ENCODE measurements around the gene PRSS38. TPM values are rescaled to one million over a fixed set of nuclear protein-coding genes. Genes with fewer than 3 reads are reported as not detected.
A peak's percentile ranks its signal among the peaks of the same experiment; 100 is the strongest.

PRSS38 gene
- total and polyA plus RNA-seq, 2 donors (not counting 1 experiment from before 2014, with no cell fraction given), result not detected

- no peaks in the 10 kb centered on the region for H4K20me1 ChIP-seq (ENCODE audit: control insufficient read depth, extremely low read depth, insufficient read depth, low read length)
- no peaks in the 10 kb centered on the region for H3K27me3 ChIP-seq (ENCODE audit: control insufficient read depth, insufficient read depth, low read length)
- H3K79me2 ChIP-seq (ENCODE audit: control insufficient read depth, insufficient read depth, low read length), result no peaks in the 10 kb centered on the region
- peaks cover 10% of the 10 kb centered on the region for H3K36me3 ChIP-seq (ENCODE audit: control insufficient read depth, insufficient read depth, low read length)
- H3K9ac ChIP-seq (ENCODE audit: insufficient read depth, low read length), result no peak overlapping the region
- no peaks in the 10 kb centered on the region for H3K9me3 ChIP-seq (ENCODE audit: control insufficient read depth, insufficient read depth, low read depth, low read length)
- TF ChIP-seq, protein P1, sequence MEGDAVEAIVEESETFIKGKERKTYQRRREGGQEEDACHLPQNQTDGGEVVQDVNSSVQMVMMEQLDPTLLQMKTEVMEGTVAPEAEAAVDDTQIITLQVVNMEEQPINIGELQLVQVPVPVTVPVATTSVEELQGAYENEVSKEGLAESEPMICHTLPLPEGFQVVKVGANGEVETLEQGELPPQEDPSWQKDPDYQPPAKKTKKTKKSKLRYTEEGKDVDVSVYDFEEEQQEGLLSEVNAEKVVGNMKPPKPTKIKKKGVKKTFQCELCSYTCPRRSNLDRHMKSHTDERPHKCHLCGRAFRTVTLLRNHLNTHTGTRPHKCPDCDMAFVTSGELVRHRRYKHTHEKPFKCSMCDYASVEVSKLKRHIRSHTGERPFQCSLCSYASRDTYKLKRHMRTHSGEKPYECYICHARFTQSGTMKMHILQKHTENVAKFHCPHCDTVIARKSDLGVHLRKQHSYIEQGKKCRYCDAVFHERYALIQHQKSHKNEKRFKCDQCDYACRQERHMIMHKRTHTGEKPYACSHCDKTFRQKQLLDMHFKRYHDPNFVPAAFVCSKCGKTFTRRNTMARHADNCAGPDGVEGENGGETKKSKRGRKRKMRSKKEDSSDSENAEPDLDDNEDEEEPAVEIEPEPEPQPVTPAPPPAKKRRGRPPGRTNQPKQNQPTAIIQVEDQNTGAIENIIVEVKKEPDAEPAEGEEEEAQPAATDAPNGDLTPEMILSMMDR (conservative IDR thresholded peaks at IDR 0.05 in 1 of 2, IDR thresholded peaks at IDR 0.05 in 1 of 2; ENCODE audit: low read depth in 1 of 2, low read length in 2 of 2), result no peak
- TF ChIP-seq EZH2 (IDR thresholded peaks at IDR 0.05; ENCODE audit: low read length, missing control alignments), result no peak
- H3K4me3 ChIP-seq (replicated peaks in 1 of 4; ENCODE audit: control extremely low read depth in 1 of 4, insufficient read depth in 1 of 4, low read depth in 3 of 4, low read length in 4 of 4), result no peak overlapping the region
- no peak overlapping the region for H3K27ac ChIP-seq (ENCODE audit: insufficient read depth, low read length)
- no peak overlapping the region for H3K4me2 ChIP-seq (ENCODE audit: extremely low read depth, insufficient read depth, low read length)
- H2AFZ ChIP-seq (ENCODE audit: low read length), result no peak overlapping the region
- peaks cover 5% of the 10 kb centered on the region for H3K4me1 ChIP-seq (ENCODE audit: control insufficient read depth, extremely low read depth, insufficient read depth, low read length)
- peak; percentile 37 to 98 for DNase-seq (ENCODE audit: low read depth in 2 of 2)
Observed at GRCh38 chr1:227776331-227776771, 39.1 kb upstream of the PRSS38 start.

- H3K9ac ChIP-seq (ENCODE audit: insufficient read depth, low read length), result no peak overlapping the region
- H3K9me3 ChIP-seq (ENCODE audit: control insufficient read depth, insufficient read depth, low read depth, low read length), result no peaks in the 10 kb centered on the region
- no peak overlapping the region for H3K4me2 ChIP-seq (ENCODE audit: extremely low read depth, insufficient read depth, low read length)
- peaks cover 11% of the 10 kb centered on the region for H3K36me3 ChIP-seq (ENCODE audit: control insufficient read depth, insufficient read depth, low read length)
- no peak for DNase-seq (ENCODE audit: low read depth in 2 of 2)
- H2AFZ ChIP-seq (ENCODE audit: low read length), result no peak overlapping the region
- H3K27me3 ChIP-seq (ENCODE audit: control insufficient read depth, insufficient read depth, low read length), result no peaks in the 10 kb centered on the region
- H3K27ac ChIP-seq (ENCODE audit: insufficient read depth, low read length), result no peak overlapping the region
- H3K79me2 ChIP-seq (ENCODE audit: control insufficient read depth, insufficient read depth, low read length), result no peaks in the 10 kb centered on the region
- no peaks in the 10 kb centered on the region for H4K20me1 ChIP-seq (ENCODE audit: control insufficient read depth, extremely low read depth, insufficient read depth, low read length)
- peaks cover 5% of the 10 kb centered on the region for H3K4me1 ChIP-seq (ENCODE audit: control insufficient read depth, extremely low read depth, insufficient read depth, low read length)
- no peak overlapping the region for H3K4me3 ChIP-seq (replicated peaks in 1 of 4; ENCODE audit: control extremely low read depth in 1 of 4, insufficient read depth in 1 of 4, low read depth in 3 of 4, low read length in 4 of 4)
- TF ChIP-seq, protein P1 (conservative IDR thresholded peaks at IDR 0.05 in 1 of 2, IDR thresholded peaks at IDR 0.05 in 1 of 2; ENCODE audit: low read depth in 1 of 2, low read length in 2 of 2), result no peak
- no peak for TF ChIP-seq EZH2 (IDR thresholded peaks at IDR 0.05; ENCODE audit: low read length, missing control alignments)
Observed at GRCh38 chr1:227777156-227777555, 38.3 kb upstream of the PRSS38 start.

GRCh38 chr1:227777646-227778045, 37.8 kb upstream of the PRSS38 start:
- Histone ChIP-seq H3K27me3 (ENCODE audit: control insufficient read depth, insufficient read depth, low read length) (no peaks in the 10 kb centered on the region), H3K4me2 (ENCODE audit: extremely low read depth, insufficient read depth, low read length) (no peak overlapping the region), H2AFZ (ENCODE audit: low read length) (no peak overlapping the region), H3K9me3 (ENCODE audit: control insufficient read depth, insufficient read depth, low read depth, low read length) (no peaks in the 10 kb centered on the region), H4K20me1 (ENCODE audit: control insufficient read depth, extremely low read depth, insufficient read depth, low read length) (no peaks in the 10 kb centered on the region), H3K27ac (ENCODE audit: insufficient read depth, low read length) (no peak overlapping the region), H3K9ac (ENCODE audit: insufficient read depth, low read length) (no peak overlapping the region), H3K79me2 (ENCODE audit: control insufficient read depth, insufficient read depth, low read length) (no peaks in the 10 kb centered on the region), H3K4me1 (ENCODE audit: control insufficient read depth, extremely low read depth, insufficient read depth, low read length) (peaks cover 5% of the 10 kb centered on the region), H3K36me3 (ENCODE audit: control insufficient read depth, insufficient read depth, low read length) (peaks cover 11% of the 10 kb centered on the region), H3K4me3 (replicated peaks in 1 of 4; ENCODE audit: control extremely low read depth in 1 of 4, insufficient read depth in 1 of 4, low read depth in 3 of 4, low read length in 4 of 4) (no peak overlapping the region)
- TF ChIP-seq, protein P1 (conservative IDR thresholded peaks at IDR 0.05 in 1 of 2, IDR thresholded peaks at IDR 0.05 in 1 of 2; ENCODE audit: low read depth in 1 of 2, low read length in 2 of 2), result no peak
- TF ChIP-seq EZH2 (IDR thresholded peaks at IDR 0.05; ENCODE audit: low read length, missing control alignments), result no peak
- DNase-seq (ENCODE audit: low read depth in 2 of 2), result no peak

Data from fibroblast of lung (primary cell).